Ascending aorta (tissue), 2 donors: ENCODE results near the gene RUNX3. TPM values are rescaled to one million over a fixed set of nuclear protein-coding genes. Genes with fewer than 3 reads are reported as not detected.

Experiments
- DNase-seq, 2 donors: peaks; one replicate each; pipeline ENCODE4 v3.0.0-alpha.2; 2019; ENCODE audit warnings: low spot score in 2 of 2
- H3K27ac ChIP-seq, 2 donors: fragments of 200-600 bp; sonication (generic); one replicate each; pipeline ENCODE4 v1.5.1; 2016 to 2017; ENCODE audit warnings: mild to moderate bottlenecking in 1 of 2
- H3K27me3 ChIP-seq: fragments of 200-600 bp; sonication (generic); one replicate; pipeline ENCODE4 v1.5.1; 2017
- H3K36me3 ChIP-seq, 2 donors: fragments of 200-600 bp; sonication (generic); one replicate each; pipeline ENCODE4 v1.5.1; 2016
- H3K4me1 ChIP-seq, 2 donors: fragments of 200-600 bp; sonication (generic); one replicate each; pipeline ENCODE4 v1.5.1; 2016 to 2017; ENCODE audit warnings: mild to moderate bottlenecking in 1 of 2
- H3K4me3 ChIP-seq, 2 donors: fragments of 200-600 bp; sonication (generic); one replicate each; pipeline ENCODE4 v1.5.1; 2016 to 2017; ENCODE audit warnings: mild to moderate bottlenecking in 1 of 2
- H3K9me3 ChIP-seq, 2 donors: fragments of 200-600 bp; sonication (generic); one replicate each; pipeline ENCODE4 v1.5.1; 2016
- CTCF ChIP-seq, 3 experiments: fragments of 200-600 bp in 2 of 3; fragments of 450-650 bp in 1 of 3; sonication (generic) in 2 of 3; IDR thresholded peaks; one replicate each; pipeline ENCODE4 v1.5.1; 2016 to 2019; ENCODE audit warnings: antibody characterized with exemption in 3 of 3, mild to moderate bottlenecking in 1 of 3, moderate library complexity in 1 of 3
- intact Hi-C: fragments of 100-400 bp; cut with DNase I; formaldehyde crosslinking; loops from one replicate; pipeline ENCODE4 v1.15.1; 2023
- total RNA-seq: library from RNA; depleted of rRNA; stranded (reverse); fragments of >200 nt; gene quantifications from one replicate; pipeline ENCODE4 v1.1.0, GENCODE V29; 2016

The RUNX3 gene
- total RNA-seq, 1 donor from 2014 or later = 0.21 TPM

GRCh38 chr1:24923485-24924113 lies 6.5 kb downstream of the RUNX3 start:
- Histone ChIP-seq H3K4me3 (no peak overlapping the region), H3K27me3 (no peaks in the 10 kb centered on the region), H3K9me3 (no peaks in the 10 kb centered on the region), H3K27ac (no peak overlapping the region), H3K36me3 (no peaks in the 10 kb centered on the region), H3K4me1 (peaks cover 0 to 9% of the 10 kb centered on the region in 2 donors)
- no peak for TF ChIP-seq CTCF (IDR thresholded peaks at IDR 0.05)
- intact Hi-C loops = loop anchor here (10.0 kb wide), 1 partner anchor 271 kb away; no protein-coding TSS in a partner anchor
- no peak for DNase-seq

GRCh38 chr1:24921938-24922662 lies 8.0 kb downstream of the RUNX3 start:
- Histone ChIP-seq H3K4me3 (no peak overlapping the region), H3K4me1 (peaks cover 0 to 9% of the 10 kb centered on the region in 2 donors), H3K36me3 (no peaks in the 10 kb centered on the region), H3K27me3 (no peaks in the 10 kb centered on the region), H3K9me3 (no peaks in the 10 kb centered on the region), H3K27ac (no peak overlapping the region)
- intact Hi-C loops = loop anchor here (10.0 kb wide), 1 partner anchor 273 kb away; no protein-coding TSS in a partner anchor
- no peak for TF ChIP-seq CTCF (IDR thresholded peaks at IDR 0.05)
- DNase-seq = no peak

GRCh38 chr1:24921412-24921811 lies 8.7 kb downstream of the RUNX3 start:
- no peaks in the 10 kb centered on the region for H3K9me3 ChIP-seq
- peak overlapping the region in 1 of 2 donors; percentile 28 for H3K27ac ChIP-seq
- H3K27me3 ChIP-seq = no peaks in the 10 kb centered on the region
- intact Hi-C loops = loop anchor here (10.0 kb wide), 1 partner anchor 273 kb away; no protein-coding TSS in a partner anchor
- H3K36me3 ChIP-seq = no peaks in the 10 kb centered on the region
- no peak for TF ChIP-seq CTCF (IDR thresholded peaks at IDR 0.05)
- no peak for DNase-seq
- H3K4me3 ChIP-seq = no peak overlapping the region
- H3K4me1 ChIP-seq = peaks cover 0 to 9% of the 10 kb centered on the region in 2 donors

- Histone ChIP-seq H3K36me3 (no peaks in the 10 kb centered on the region), H3K27ac (peak overlapping the region in 1 of 2 donors; percentile 28), H3K27me3 (no peaks in the 10 kb centered on the region), H3K9me3 (no peaks in the 10 kb centered on the region), H3K4me1 (peaks cover 0 to 9% of the 10 kb centered on the region in 2 donors), H3K4me3 (peak overlapping the region in 1 of 2 donors; percentile 47)
- intact Hi-C loops = loop anchor here (10.0 kb wide), 1 partner anchor 274 kb away; no protein-coding TSS in a partner anchor
- DNase-seq = no peak
- no peak for TF ChIP-seq CTCF (IDR thresholded peaks at IDR 0.05)
These were observed 9.5 kb downstream of the RUNX3 start for GRCh38 chr1:24920533-24920925.

GRCh38 chr1:24919791-24920532 lies 10.1 kb downstream of the RUNX3 start:
- DNase-seq = peak in 1 of 2 donors; percentile 85
- Histone ChIP-seq H3K4me3 (peak overlapping the region in 1 of 2 donors; percentile 47), H3K27me3 (no peaks in the 10 kb centered on the region), H3K4me1 (peaks cover 0 to 9% of the 10 kb centered on the region in 2 donors), H3K36me3 (no peaks in the 10 kb centered on the region), H3K27ac (no peak overlapping the region), H3K9me3 (no peaks in the 10 kb centered on the region)
- TF ChIP-seq CTCF (IDR thresholded peaks at IDR 0.05) = no peak
- intact Hi-C loops = loop anchor here (10.0 kb wide), 1 partner anchor 275 kb away; no protein-coding TSS in a partner anchor
